GM21423 (cell line): ENCODE results near the gene PRRC2C.
A peak's percentile ranks its signal among the peaks of the same experiment; 100 is the strongest.
"Not testable (repeated sequence)": the region's sequence is repeated elsewhere in the genome, so short reads cannot be mapped to it uniquely, and the experiment has no call there.

Experiments
- ATAC-seq: cut with Tn5 transposase; IDR thresholded peaks from one replicate; pipeline ENCODE4 v1.9.1; 2021; ENCODE audit warnings: mild to moderate bottlenecking, moderate library complexity; ENCODE audit not compliant: unreplicated experiment

PRRC2C gene

DNA sequence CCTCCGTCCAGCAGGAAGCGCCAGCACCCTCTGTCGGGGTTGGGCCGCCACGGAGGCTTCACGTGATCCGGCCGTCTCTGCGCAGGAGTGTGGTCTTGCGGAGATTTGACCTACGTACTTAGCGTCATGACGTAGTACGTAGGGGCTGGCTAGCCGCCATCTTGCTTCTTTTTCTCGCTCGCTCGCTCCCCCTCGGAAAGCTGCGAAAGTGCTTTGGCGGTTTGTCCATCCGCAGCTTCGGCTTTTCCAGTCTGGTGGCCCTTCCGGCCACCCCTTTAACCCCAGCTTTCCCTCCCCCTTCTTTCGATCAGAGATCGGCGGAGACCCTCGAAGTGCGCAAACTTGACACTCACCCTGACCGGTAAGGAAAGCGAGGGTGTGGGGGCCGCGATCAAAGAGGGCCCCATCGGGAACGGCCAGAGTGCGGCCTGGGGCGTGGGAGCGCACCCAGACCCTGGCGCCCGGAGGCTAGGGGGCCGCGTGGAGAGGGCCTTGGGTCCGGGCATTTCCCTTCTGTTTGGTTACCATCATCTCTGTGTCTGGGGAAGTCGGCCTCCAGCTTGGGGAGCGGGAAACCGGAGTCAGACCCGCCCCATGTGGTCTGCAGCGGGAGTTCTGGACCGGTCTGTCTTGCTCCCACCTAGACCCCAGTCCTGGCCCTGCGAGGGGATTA lies at the start of gene PRRC2C:
TSS of gene PRRC2C (plus strand) at position 156 of the 673 bp plus-strand sequence. CDS start 26,559 bp downstream, outside the sequence.
- peak; percentile 95 for ATAC-seq

DNA sequence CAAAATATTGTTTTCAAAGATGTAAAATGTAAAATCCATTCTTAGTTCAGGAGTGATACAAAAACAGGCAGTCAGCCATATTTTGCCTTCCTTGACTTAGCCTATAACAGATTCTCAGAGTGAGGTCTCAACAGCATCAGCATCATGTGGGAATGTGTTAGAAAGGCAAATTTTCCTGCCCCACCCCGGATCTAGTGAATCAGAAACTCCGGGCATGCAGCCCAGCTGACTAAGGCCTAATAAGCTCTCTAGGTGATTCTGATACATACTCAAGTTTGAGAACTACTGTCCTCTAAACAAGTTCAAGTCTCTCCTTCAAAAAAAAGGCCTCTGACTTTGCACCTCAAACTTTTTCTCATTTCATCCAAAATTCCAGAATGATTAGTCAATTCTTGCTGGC lies 46.9 kb upstream of the PRRC2C start:
- ATAC-seq, result no peak

DNA sequence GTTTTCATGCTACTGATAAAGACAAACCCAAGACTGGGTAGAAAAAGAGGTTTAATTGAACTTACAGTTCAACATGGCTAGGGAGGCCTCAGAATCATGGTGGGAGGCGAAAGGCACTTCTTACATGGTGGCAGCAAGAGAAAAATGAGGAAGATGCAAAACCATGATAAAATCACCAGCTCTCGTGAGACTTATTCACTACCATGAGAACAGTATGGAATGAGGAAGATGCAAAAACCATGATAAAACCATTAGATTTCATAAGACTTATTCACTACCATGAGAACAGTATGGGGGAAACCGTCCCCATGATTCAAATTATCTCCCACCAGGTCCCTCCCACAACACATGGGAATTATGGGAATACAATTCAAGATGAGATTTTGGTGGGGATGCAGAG lies 45.1 kb upstream of the PRRC2C start:
- ATAC-seq, result not testable (repeated sequence)

DNA sequence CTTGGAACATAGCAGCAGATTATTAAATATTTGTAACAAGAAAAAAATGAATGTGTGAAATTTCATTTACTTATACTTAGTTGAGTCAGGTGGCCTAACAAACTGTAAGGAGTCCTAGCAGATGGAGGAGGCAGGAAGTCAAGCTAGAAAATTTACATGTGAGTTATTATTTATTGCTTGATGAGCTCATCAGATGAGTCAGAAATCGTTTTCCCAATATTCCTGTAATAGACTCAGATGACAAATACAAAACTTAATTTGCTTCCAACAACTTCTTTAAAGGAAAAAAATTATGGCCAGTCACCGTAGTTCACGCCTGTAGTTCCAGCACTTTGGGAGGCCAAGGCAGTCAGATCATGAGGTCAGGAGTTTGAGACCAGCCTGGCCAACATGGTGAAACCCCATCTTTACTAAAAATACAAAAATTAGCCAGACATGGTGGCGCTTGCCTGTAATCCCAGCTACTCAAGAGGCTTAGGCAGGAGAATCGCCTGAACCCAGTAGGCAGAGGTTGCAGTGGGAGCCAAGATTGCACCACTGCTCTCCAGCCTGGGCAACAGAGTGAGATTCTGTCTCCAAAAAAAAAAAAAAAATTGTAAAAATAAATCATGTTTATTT lies 43.9 kb upstream of the PRRC2C start:
- not testable (repeated sequence) for ATAC-seq

DNA sequence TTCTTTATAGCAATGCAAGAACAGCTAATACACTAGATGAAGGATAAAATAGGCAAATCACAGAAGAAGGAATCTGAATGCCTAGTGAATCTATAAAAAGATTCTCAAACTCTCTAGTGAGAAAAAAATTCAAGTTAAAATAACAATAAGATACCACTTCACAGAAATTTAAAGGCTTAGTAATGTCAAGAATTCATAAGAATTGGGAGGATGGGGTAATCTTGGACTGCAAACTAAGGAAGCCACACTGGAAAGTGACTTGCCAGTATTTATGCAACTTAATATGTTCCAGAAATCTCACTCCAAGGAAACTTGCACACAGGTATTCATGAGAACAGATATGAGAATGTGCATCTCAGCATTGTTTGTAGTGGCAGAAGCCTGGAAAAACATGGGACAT lies 38.9 kb upstream of the PRRC2C start:
- ATAC-seq, result no peak

DNA sequence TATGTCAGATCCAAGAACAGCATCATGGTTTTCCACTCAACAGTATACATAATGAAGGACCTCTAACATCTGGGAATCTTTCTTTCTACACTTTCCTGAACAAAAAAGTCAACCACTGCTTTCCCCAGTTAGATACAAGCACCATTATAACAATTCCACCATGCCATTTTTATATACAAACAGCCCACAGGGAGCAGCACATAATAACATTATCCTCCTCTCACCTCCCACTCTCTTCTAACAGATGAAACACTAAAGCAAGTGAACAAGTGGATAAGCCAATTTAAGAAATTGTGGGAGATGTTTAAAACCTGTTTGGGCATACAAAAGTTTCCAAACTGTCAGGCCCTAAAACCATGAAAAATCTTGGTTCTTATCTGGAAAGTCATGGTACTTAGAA lies 29.4 kb upstream of the PRRC2C start:
- ATAC-seq, result no peak

DNA sequence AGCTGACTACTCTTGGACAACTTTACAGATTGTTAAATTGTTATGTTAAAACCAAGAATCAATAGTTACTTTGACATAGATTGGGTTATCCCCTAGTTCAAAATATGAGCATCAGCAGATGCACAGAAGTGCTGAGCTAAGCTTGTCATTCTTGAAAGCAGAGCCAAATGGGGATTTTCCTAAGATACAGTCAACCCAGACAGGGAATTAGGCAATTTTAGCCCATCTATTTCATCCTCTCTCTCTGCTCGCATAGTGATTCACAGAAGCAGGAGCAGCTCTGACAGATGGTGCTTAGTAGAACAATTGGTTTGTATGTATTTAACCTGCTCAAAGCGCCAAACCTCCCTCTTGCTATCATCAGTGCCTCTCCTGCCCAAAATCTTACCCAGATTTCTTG lies 27.9 kb upstream of the PRRC2C start:
- no peak for ATAC-seq

DNA sequence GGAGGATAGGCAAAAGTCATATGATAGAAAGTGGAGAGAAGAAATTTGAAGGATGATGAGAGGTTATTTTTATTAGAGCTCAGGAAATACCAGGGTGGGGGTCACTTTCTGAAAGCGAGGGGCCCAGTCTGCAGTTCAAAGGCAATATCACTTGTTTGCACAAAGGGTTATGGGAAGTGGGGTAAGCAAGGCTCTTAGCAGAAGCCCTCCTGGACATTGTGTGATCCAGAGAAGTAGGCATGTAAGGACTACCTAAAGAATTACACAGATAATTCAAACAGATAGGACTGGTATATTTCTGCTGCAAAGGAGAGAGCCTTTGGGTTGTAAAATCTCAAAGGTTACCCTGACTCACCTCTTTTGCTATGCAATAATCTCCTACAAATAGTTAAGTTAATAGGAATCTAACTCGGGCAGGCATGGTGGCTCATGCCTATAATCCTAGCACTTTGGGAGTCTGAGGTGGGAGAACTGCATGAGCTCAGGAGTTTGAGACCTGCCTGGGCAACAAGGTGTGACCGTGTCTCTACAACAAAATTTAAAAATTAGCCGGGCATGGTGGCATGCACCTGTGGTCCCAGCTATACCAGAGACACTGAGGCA lies 25.2 kb upstream of the PRRC2C start:
- ATAC-seq, result no peak

DNA sequence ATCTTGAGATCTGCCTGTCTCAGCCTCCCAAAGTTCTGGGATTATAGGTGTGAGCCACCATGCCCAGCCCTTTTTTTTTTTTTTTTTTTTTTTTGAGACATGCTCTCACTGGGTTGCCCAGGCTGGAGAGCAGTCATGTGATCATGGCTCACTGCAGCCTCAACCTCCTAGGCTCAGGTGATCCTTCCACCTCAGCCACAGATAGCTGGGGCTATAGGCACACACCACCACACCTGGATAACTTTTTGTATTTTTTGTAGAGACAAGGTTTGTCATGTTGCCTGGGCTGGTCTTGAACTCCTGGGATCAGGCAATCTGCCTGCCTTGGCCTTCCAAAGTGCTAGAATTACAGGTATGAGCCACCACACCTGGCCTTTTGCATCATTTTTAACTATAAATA lies 17.7 kb upstream of the PRRC2C start:
- no peak for ATAC-seq

DNA sequence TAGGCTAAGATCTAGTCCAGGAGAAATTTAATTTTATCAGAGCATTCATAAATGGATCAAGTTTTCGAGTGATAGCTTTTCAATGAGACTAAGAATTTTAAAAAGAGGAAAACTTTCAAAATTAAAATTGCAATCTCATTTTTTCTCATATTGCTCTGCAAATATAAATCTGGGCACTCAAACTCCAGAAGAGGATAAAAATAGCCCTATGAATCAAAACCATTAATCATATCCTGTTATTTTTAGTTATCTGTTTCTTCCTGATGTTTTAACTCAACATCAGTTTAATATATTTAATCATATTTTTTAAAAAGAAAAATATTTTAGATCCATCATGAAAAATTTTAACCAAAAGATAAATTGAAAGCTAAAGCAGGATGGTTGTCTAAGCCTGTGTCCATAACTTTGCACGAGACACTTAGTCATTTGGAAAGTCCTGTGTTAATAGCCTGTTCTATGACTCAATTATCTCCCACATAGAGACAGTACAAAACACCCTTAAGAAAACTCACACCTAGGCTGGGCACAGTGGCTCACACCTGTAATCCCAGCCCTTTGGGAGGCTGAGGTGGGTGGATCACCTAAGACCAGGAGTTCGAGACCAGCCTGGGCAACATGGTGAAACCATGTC lies 17.1 kb upstream of the PRRC2C start:
- peak; percentile 59 for ATAC-seq

DNA sequence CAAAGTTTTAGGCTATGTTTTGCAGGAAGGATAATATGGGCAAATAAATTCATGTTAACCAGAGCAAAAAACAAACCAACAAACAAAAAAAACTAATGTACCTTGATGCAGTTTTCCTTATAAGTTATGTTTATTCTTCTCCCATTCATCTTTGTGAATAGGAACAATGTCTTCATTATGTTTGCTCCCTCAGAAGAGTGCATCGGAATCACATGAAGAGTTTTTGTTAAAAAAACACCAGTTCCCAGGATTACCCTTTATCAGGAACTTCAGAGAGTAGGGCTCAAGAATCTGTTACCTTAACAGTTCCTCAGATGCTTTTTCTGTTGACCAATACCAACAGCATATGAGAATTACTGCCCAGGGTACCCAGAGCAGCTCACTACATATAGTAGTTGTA lies 14.6 kb upstream of the PRRC2C start:
- ATAC-seq, result no peak

DNA sequence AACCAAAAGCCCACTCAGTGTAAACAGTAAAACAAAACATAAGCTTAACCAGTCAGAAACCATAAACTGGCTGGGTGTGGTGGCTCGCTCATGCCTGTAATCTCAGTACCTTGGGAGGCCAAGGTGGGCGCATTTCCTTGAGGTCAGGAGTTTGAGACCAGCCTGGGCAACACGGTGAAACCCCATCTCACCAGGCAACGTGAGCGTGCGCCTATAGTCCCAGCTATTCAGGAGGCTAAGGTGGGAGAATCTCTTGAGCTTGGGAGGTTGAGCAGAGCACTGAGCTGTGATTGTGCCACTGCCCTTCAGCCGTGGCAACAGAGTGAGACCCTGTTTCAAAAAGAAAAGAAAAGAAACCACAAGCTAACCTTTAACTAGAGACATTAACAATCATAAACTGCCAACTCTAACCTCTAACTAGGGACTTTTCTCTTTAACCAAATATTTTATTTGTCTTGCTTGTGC lies 13.1 kb upstream of the PRRC2C start:
- peak; percentile 64 for ATAC-seq

DNA sequence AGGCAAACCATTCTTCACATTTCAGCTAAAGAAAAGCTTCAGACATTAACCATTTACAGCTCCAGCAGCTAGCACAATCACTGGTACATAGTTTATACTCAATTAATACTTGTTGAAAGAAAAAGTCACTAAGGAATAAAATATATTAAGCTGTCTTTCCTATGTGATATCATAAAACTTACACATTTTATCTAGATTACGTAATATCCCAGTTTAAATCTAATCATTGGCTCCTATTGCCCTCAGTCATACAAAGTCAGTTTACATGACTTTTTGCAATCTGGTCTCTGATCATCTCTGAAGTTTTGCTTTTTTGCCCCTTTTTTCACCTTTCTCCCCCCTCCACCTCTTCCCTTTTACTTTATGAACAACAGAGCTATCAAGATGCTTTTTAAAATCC lies 8.5 kb upstream of the PRRC2C start:
- no peak for ATAC-seq

DNA sequence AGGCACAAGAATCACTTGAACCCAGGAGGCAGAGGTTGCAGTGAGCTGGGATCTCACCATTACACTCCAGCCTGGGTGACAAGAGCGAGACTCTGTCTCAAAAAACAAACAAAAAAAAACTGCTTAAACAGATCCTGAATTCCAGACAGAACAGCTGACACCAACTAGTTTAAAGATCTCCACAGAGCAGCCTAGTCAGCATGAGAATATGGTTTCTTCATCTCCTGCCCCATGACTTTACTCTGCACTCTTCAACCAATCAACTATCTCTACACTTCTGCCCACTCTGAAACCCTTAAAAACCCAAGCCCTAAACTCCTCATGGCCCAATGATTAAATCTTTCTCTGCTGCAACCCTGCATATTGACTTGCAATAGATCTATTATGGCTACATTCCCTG lies 7.5 kb upstream of the PRRC2C start:
- ATAC-seq, result no peak

DNA sequence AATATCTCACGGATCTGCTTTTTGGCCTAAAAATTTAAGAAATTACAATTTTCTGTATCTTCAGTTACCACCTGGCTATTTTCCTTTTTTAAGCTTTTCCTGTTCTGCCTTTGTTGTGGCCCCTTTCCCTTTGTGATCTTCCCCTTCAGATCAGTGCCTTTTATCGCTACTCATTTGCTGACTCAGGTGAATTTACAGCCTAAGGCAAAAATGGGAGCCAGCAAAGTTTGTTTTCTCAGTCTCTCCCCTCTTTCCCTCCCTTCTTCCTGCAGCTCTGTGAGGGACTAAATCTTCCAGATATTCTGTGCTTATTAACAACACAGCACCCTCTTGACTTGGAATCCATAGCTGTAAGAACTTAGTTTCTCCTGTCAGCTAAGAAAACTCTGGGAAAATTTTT lies 5.3 kb upstream of the PRRC2C start:
- ATAC-seq, result no peak

DNA sequence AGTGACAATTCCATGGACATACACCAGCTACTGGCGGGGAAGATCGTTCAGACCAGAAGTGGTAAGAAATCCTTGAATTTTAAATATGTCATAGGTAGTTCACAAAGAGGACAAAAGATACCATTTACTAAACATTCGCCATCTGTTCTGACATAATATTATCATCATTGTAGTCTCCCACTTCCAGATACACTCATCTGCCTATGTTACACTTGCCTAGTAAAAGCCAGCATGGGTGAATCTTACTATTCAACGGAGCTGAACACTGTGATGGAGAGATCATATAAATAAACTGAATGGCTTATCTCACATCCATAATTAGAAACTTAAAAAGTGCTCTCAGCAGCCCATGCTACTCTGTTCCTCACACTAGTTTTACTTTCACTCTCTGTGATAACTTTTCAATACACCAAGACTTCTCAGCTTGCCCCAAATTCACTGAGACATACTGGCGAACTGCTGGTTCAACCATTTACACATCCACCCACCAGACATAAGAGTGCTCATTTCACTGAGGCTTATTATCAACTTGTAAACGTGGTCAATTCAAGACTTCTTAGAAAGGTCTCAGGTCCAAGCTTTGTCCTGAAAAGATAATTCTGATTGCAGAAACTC lies 463 bp upstream of the PRRC2C start:
- ATAC-seq, result peak; percentile 49

DNA sequence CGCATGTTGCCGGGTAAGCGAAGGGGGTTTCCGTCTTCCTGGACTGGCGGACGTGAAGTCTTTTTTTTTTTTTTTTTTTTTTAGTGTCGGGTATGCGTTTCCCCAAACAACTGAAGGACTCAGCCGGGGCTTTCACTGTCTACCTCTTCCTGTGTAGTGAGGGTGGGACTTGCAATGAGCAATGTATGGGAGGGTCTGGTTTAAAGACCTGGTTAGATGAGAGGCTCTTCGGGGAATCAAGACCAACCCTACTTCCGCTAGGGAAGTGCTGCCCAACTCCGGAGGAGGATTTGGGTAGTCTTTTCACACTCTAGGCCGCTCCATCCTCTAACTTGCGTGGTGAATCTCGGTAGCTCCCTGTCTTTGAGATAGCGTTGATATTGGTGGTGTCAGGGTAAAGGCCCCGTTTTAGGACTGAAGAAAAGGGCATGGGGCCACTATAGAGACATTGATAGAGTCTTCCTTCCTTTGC lies 754 bp downstream of the PRRC2C start:
- peak; percentile 47 for ATAC-seq

DNA sequence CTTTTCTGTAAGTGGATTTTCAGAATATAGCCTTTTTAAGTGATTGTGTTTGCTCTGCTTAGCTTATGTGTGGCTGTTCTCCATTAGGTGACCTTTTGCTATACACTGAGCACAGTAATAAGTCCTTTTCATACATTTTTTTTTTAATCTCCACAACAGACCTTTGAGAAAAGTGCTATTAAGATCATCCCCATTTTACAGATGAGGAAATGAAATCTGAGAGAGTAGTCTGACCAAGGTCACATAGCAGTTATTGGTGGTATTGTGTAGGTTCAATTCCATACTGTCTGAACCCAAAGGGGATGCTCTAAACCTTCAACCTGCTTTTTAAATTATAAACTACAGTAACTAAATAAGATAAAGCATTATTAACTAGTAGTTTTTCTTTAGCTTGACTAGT lies 1.7 kb downstream of the PRRC2C start:
- no peak for ATAC-seq

DNA sequence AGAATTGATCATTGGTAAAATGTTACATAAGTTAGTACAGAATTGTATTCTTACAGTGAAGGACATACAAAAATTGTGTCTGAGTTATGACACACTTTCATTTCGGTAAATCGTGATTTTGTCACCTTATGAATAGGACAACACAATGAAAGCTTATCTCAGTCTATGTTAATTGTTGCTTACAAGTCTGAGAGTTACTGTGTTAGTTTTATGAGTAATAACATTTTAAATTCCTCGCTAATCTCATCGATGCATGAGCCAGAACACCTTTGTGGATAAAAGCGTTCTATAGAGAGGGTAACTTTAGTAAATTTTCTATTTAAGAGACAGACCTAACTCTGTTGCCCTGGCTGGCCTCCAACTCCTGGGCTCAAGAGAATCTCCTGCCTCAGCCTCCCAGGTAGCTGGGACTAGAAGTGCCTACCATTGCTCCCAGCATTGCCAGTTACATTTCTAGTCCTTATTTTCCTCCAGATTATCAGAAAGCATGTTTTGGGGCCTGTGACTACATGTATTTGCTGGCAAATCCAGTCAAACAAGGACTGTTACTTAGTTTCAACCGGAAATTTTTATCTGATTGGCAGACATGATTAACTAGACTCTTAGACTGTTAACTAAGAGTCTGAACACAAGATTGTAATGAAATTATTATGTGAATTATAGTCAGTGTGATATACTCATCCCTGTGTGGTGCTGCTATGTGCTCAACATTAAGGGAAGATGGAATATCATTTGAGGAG lies 3.0 kb downstream of the PRRC2C start:
- ATAC-seq, result no peak

DNA sequence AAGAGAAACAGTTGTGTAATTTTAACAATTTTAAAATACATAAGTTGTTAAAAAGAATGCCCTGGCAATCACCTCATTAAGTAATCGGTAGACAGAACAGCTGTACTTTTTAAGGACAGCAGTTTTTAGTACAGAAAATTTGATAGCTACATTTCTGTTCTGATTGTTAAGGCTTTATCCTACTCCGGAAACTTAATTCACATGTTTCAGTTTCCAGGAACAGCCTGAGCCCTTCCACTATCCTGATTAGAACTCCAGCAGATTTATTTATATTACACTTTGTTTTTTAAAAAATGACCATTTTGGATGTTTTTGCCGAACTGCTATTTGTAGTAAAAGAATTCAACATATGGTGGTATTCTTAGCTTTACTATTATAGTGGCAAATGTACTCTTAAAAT lies 8.7 kb downstream of the PRRC2C start:
- no peak for ATAC-seq

DNA sequence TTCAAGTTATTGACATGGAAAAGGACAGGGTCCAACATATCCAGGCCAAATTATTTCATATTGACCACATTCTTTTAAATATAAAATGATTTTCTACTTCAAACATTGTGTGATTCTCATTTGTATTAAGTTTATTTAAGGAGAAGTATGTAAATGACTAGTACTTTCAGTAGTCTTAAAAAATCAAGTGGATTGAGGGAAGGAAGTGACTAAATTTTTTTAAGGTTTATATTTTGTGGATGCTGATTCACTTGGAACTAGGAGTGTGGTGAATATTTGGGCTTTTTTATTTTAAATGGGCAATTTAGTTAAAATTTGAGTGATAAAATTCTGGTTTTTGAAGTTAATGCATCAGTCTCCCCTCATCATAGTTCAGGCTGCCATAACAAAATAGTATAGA lies 10.1 kb downstream of the PRRC2C start:
- no peak for ATAC-seq
